HG02943 (cell line): ENCODE data around the gene SIGLEC14.
"Not testable (repeated sequence)": the region's sequence is repeated elsewhere in the genome, so short reads cannot be mapped to it uniquely, and the experiment has no call there.

Experiments used
- ATAC-seq: cut with Tn5 transposase; IDR thresholded peaks from one replicate; pipeline ENCODE4 v1.9.1; 2021; ENCODE audit warnings: mild to moderate bottlenecking, low read depth, moderate library complexity; ENCODE audit not compliant: unreplicated experiment

SIGLEC14 gene

GRCh38 chr19:51676566-51677083, 30.0 kb upstream of the SIGLEC14 start:
- no peak for ATAC-seq

GRCh38 chr19:51675911-51676565, 29.4 kb upstream of the SIGLEC14 start:
- not testable (repeated sequence) for ATAC-seq

- ATAC-seq, result no peak
Measured at GRCh38 chr19:51668216-51668615, 21.6 kb upstream of the SIGLEC14 start.

- no peak for ATAC-seq
Measured at GRCh38 chr19:51664997-51665396, 18.4 kb upstream of the SIGLEC14 start.

GRCh38 chr19:51664131-51664530, 17.5 kb upstream of the SIGLEC14 start:
- no peak for ATAC-seq

GRCh38 chr19:51663650-51664049, 17.0 kb upstream of the SIGLEC14 start:
- ATAC-seq, result no peak

GRCh38 chr19:51660975-51661600, 14.5 kb upstream of the SIGLEC14 start:
- ATAC-seq, result no peak

- no peak for ATAC-seq
Measured at GRCh38 chr19:51654783-51655182, 8.2 kb upstream of the SIGLEC14 start.

- ATAC-seq, result no peak
Measured at GRCh38 chr19:51653162-51653561, 6.5 kb upstream of the SIGLEC14 start.

GRCh38 chr19:51652266-51652665, 5.6 kb upstream of the SIGLEC14 start:
- no peak for ATAC-seq

GRCh38 chr19:51651216-51651846, 4.7 kb upstream of the SIGLEC14 start:
- ATAC-seq, result no peak

GRCh38 chr19:51647318-51647717, 693 bp upstream of the SIGLEC14 start:
- no peak for ATAC-seq

GRCh38 chr19:51644636-51645271, 1.9 kb downstream of the SIGLEC14 start:
- ATAC-seq, result no peak

- ATAC-seq, result no peak
Measured at GRCh38 chr19:51641648-51642047, 5.0 kb downstream of the SIGLEC14 start.

- ATAC-seq, result no peak
Measured at GRCh38 chr19:51640386-51640785, 6.2 kb downstream of the SIGLEC14 start.

- ATAC-seq, result no peak
Measured at GRCh38 chr19:51639916-51640315, 6.7 kb downstream of the SIGLEC14 start.

GRCh38 chr19:51637362-51637978, 9.2 kb downstream of the SIGLEC14 start:
- ATAC-seq, result no peak

- no peak for ATAC-seq
Measured at GRCh38 chr19:51632126-51632525, 14.5 kb downstream of the SIGLEC14 start.

GRCh38 chr19:51630315-51630714, 16.3 kb downstream of the SIGLEC14 start, which contains the start of gene SIGLEC5:
Gene SIGLEC5, minus strand, starts transcription at chr19:51630401. Its CDS starts 66 bp downstream, at chr19:51630335.
- not testable (repeated sequence) for ATAC-seq

GRCh38 chr19:51628153-51628939, 18.3 kb downstream of the SIGLEC14 start:
- no peak for ATAC-seq
